NCI-H748 treated with DMSO at 0.1 percent for 48 hours (cell line): ENCODE data around the gene LMNA.

Experiments
- DNase-seq: peaks from one replicate; lab custom pipeline; 2025; lab: John Stamatoyannopoulos, UW

The LMNA gene

GRCh38 chr1:156082309-156083091 lies 32.0 kb upstream of the LMNA start, which contains the start of gene MEX3A:
TSS of gene MEX3A (minus strand) at chr1:156082465. CDS start at chr1:156081998, 467 bp downstream.
- peak; percentile 53 for DNase-seq

GRCh38 chr1:156083800-156084790 lies 30.4 kb upstream of the LMNA start:
- DNase-seq = no peak

GRCh38 chr1:156086256-156086662 lies 28.3 kb upstream of the LMNA start:
- no peak for DNase-seq

- no peak for DNase-seq
Observed at GRCh38 chr1:156089704-156090103, 24.8 kb upstream of the LMNA start.

GRCh38 chr1:156090138-156090839 lies 24.2 kb upstream of the LMNA start:
- DNase-seq = no peak

GRCh38 chr1:156090840-156091188 lies 23.7 kb upstream of the LMNA start:
- peak; percentile 35 for DNase-seq

GRCh38 chr1:156091610-156092009 lies 22.9 kb upstream of the LMNA start:
- no peak for DNase-seq

GRCh38 chr1:156095906-156096508 lies 18.5 kb upstream of the LMNA start:
- DNase-seq = no peak

GRCh38 chr1:156096640-156097391 lies 17.7 kb upstream of the LMNA start:
- DNase-seq = peak; percentile 50

GRCh38 chr1:156097499-156098178 lies 16.9 kb upstream of the LMNA start:
- DNase-seq = no peak

GRCh38 chr1:156098784-156099183 lies 15.7 kb upstream of the LMNA start:
- no peak for DNase-seq

- DNase-seq = no peak
Observed at GRCh38 chr1:156099282-156099681, 15.2 kb upstream of the LMNA start.

GRCh38 chr1:156100205-156100995 lies 14.1 kb upstream of the LMNA start:
- DNase-seq = no peak

- no peak for DNase-seq
Observed at GRCh38 chr1:156101880-156102279, 12.6 kb upstream of the LMNA start.

GRCh38 chr1:156102633-156103511 lies 11.6 kb upstream of the LMNA start:
- DNase-seq = no peak

GRCh38 chr1:156103521-156103947 lies 11.0 kb upstream of the LMNA start:
- no peak for DNase-seq

GRCh38 chr1:156104065-156104810 lies 10.3 kb upstream of the LMNA start:
- peak; percentile 56 for DNase-seq
